Right lung (tissue), 5 donors: ENCODE data around the gene ARHGAP8. TPM values are rescaled to one million over a fixed set of nuclear protein-coding genes. Genes with fewer than 3 reads are reported as not detected.
"Not testable (repeated sequence)": the region's sequence is repeated elsewhere in the genome, so short reads cannot be mapped to it uniquely, and the experiment has no call there.

ENCODE experiments used
- DNase-seq, 2 donors: peaks; one replicate each; pipeline ENCODE4 v3.0.0-alpha.2; 2013
- polyA plus RNA-seq, 5 donors: library from polyadenylated mRNA; unstranded; fragments of 120-200 nt; gene quantifications; one replicate each; pipeline versions ENCODE4 v1.2.1 to v1.2.3, GENCODE V29; 2013; ENCODE audit warnings: inconsistent platforms in 1 of 5, low replicate concordance in 1 of 5; ENCODE audit not compliant: insufficient read length in 5 of 5, insufficient read depth in 1 of 5

Gene ARHGAP8
- polyA plus RNA-seq, 5 donors, result 23.4 to 49.7 (median 30.4) TPM

DNA sequence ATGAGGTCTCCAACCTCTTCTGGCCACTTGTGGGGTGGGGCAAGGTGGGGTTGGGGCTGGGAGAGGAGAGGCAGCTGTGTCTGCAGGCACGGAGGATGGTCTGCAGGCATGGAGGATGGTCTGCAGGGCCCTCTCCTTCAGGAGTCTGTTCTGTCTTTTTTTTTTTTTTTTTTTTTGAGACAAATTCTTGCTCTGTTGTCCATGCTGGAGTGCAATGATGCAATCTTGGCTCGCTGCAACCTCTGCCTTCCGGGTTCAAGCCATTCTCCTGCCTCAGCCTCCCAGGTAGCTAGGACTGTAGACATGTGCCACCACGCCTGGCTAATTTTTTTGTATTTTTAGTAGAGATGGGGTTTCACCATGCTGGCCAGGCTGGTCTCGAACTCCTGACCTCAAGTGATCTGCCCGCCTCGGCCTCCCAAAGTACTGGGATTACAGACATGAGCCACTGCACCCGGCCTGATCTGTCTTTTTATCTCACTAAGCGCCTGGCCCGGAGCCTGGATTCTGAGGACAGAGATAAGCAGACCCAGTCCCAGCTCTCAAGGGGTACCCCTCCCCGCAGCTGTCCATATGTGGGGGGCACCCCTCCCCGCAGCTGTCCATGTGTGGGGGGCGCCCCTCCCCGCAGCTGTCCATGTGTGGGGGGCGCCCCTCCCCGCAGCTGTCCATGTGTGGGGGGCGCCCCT is 47.7 kb downstream of the ARHGAP8 start:
- DNase-seq, result not testable (repeated sequence)

DNA sequence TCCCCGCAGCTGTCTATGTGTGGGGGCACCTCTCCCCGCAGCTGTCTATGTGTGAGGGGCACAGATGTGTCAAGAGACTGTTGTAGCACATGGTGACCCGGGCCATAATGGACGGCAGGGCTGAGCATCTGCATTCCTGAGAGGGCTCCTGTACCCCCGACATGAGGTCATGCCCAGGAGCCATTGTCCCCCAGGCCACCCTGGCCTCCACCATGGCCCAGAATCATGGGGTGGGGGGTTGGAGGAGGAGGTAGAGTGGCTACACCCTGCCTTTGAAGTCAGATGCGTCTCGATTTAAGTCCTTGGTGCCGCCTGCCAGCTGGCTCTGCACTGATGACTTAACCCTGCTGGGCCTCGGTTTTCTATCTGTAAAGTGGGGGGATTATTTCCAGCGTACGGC is 49.1 kb downstream of the ARHGAP8 start:
- no peak for DNase-seq

DNA sequence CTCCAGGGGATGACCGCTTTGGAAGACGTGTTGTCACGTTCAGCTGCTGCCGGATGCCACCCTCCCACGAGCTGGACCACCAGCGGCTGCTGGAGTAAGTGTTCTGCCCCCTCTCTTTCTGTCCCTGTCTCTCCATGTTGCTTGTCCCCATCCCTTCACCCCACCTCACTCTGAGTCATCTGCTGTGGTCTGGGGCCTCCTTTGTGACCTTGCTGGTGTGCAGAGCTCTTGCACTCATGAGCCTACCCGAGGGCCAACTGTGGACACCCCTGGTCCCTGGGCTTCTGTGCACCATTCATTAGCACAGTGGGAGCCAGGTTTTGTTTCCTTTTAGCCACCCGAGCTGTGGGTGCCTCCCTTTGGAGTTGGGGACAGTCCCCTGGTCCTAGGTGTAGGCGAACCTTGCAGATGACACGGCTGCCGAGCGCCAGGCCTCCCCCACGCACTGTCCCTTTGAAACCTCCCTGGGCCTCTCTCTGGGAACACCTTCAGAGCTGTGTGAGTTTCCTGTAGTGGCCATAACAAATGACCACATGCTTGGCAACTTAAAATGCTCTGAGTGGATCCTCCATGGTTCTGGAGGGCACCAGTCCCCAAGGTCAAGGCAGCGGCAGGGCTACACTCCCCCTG is 49.8 kb downstream of the ARHGAP8 start:
- DNase-seq, result no peak

DNA sequence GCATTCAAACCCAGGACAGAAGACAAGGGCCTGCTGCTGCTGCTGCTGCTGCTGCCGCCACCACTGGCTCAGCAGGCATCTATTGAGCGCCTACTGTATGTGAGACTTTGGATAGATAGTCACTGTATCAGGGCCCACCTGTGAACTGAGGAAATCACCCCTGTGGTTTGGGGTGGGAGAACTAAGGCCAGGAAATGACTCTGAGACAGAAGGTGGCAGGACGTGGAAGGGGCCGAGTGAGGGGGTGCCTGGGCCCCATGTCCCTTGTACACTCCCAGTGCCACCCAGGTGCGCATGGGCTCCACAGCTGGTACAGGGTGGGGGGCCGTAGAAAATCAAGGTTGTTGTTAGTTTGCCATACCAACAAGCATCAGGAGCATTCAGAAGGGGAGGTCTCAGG is 50.6 kb downstream of the ARHGAP8 start:
- no peak for DNase-seq

DNA sequence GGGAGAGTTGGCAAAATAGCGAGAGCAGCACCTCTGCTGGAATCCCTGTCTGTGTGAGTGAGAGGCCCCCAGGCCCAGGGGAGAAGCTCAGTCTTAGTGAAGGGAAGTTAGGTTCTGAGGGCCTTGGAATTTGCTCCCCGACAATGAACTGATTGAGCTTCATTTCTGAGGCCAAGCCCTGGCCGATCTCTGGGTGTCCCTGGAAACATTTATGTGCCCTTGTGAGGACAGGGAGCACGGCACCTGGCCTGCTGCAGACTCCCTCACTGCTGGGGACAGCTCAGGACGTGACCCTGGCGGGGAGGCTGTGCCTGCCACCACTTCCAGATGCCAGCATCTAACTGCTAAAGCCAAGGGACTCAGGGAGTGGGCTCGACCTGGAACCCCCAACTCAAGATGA is 52.0 kb downstream of the ARHGAP8 start:
- DNase-seq, result no peak

DNA sequence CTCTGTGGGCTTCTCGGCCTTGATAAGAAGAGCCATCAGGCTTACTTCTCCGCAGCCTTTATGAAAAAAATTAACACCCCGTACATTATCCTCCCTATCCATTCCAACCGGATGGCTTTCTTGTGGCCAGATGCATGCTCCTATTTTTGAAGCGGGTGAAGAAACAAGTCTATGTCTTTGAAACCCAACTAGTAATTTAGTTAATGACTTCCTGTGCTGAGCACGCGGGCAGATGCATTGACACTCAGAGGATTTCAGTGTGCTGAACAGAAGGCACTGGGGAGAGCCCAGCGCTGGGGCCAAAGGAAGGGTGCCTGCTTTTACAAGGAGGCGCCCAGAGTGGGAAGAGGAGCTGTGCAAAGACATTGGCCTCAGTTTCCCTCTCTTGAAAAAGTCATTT is 53.3 kb downstream of the ARHGAP8 start:
- DNase-seq, result no peak

DNA sequence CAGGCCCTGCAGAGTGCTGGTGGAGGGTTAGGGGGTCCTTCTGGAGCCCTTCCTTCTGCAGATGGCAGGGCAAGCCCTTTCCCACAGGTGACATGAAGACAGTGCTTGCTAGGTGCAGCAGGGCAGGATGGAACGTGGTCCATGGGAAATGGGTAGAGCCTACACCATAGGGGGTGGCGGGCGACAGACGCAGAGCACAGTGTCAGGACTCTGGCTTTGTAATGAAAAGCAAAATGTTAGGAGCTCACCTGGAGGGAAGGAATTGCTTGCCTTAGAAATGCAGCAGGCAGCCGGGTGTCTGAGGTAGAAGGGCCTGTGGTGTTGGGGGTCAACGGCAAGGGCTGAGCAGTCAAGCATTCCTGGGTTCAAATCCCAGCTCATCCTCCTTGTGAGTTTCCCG is 54.9 kb downstream of the ARHGAP8 start:
- no peak for DNase-seq

DNA sequence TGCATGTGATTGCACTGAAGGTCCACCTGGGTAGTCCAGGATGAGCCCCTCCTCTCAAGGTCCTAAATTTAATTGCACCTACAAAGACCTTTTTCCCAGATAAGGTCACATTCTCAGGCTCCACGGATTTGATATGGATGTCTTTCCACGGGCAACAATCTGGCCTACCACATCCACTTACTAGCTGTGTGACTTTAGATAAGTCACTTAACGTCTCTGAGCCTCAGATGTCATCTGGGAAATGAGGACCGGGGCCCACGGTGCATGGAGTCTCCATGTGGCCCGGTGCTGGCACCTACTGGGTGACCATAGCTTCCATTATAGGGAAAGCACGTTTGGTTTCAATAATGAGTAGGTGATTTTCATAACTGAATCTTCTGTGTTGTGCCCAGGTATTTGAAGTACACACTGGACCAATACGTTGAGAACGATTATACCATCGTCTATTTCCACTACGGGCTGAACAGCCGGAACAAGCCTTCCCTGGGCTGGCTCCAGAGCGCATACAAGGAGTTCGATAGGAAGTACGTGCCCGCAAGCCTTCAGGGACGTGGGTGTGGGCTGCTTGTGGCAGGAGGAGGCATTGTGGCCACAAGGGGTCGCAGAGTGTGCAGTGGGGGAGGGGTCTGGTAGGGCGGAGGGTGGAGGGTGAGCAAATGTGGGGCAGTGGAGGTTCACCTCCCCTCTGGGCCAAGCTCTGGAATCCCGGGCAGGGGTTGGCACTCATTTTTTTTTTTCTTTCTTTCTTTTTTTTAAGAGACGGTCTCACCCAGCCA is 55.7 kb downstream of the ARHGAP8 start:
- no peak for DNase-seq

DNA sequence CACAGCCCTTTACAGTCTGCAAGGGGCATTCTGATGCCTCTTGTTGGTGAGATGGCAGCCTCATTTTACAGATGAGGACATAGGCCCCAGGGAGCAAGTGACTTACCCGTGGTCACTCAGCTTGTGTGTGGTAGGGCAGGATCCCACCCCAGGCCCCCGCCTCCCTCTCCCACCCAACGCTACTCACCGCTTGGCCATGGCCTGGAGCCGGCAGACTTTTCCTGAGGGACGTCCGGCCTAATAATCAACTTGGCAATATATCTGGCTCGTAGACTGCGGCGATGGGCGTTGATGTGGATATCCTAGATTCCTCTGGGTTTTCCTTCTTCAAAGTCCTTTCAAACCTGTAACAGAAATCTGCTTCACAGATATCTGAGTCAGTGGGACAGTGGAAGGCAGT is 57.1 kb downstream of the ARHGAP8 start:
- DNase-seq, result no peak

DNA sequence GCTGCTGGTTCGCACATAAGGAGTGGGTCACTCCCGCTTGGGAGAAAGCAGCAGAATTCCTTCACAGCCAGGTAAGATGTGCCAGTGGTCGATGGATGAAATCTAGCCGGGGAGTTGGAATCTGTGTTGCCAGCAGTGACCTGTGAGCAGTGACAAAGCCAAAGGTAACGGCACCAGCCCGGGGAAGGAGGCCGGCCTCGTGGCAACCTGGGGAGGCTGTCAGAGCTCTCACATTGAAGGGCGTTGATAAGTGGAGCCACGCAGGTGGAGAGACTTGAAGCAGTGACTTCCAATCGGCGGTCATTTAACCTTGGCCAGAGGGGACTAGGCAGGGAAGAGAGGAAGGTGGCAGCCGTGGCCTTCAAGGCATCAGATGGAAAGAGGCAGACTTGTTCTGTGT is 58.8 kb downstream of the ARHGAP8 start:
- no peak for DNase-seq

DNA sequence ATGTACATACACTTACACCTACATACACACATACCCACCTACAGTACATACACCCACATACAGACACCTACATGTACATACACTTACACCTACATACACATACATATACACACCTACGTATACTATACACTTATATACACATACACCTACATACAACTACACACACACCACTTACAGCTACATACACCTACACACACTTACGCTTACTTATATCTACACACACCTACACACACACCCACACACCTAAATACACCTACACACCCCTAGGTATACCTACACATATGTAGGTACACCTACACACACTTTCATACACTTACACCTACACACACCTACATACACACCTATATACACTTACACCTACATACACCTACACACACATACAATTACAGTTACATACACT is 61.0 kb downstream of the ARHGAP8 start:
- DNase-seq, result no peak

DNA sequence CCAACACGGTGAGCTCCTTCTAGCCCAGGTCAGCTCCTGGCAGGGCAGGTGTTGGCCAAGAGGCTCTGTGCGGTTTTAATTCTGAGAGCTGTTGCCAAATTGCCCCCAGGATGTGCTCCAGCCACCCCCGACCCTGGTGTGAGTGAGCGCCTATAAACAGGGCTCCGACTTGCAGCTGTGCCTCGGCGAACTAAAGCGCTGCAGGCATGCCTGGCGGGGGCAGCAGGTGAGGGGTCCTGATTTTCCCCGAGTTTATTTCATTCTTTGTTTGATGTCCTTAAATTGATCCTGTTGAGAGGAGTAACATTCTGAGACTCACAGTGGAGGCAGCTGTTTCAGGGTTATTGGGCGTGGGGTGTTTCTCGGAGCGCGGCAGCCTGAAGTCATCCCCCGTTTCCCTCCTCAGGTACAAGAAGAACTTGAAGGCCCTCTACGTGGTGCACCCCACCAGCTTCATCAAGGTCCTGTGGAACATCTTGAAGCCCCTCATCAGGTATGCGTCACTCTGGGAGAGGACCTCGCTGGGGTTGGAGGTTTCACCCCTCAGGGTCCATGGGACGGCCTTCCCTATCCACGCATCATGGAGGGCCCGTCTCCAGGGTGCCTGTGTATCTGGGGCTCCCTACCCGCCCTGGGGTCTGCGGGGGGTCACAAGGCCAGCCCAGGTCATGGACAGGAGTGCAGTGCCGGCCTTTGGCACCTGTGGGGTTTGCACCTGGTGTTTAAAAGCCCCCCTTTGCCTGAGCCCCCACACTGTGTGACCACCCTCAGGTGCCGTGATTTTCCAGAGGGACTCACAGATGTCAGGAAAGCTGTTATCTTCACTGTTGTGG is 62.1 kb downstream of the ARHGAP8 start:
- no peak for DNase-seq

DNA sequence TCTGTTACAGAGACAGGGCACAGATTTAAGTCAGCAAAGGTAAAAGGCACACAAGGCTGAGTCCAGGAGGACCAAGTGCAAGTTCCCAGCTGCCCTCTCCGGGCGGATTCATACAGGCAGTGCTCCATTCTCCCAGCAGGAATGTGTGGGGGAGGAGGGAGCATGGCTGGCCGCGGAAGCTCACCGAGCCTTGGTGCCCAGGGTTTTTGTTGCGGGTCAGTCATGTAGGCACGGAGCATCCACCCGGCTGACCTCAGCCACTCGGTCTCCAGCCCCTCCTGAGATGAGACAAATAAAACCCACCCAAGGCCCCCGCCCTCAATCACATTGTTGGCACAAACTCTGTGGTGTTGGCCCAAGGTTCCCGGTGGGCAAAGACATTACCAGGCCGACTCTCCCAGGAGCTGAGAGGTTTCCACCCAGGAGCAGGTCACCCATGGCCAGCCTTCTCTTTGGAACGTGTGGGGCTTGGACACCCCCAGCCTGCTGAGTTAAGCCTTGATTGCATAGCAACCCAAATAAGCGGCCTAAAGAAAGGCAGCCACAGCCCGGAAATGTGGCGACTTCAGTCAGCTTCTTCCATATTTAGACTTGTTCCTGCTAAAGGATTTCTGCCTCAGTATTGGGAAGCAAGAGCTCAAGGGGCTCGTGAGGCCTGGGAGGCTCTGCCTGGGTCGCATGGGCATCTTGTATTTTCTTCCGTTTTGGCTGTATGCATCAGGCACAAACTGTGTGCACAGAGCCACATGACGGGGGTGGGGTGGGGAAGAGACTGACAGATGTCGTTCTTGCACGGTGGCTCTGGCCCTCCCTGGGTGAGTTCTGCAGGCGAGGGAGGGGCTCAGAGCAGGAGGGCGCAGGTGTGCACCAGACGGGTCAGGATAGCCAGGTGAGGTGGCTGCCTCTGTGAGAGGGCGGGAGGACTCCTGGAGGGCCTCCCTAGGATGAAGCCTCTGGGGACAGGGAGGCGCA is 63.0 kb downstream of the ARHGAP8 start:
- DNase-seq, result no peak

DNA sequence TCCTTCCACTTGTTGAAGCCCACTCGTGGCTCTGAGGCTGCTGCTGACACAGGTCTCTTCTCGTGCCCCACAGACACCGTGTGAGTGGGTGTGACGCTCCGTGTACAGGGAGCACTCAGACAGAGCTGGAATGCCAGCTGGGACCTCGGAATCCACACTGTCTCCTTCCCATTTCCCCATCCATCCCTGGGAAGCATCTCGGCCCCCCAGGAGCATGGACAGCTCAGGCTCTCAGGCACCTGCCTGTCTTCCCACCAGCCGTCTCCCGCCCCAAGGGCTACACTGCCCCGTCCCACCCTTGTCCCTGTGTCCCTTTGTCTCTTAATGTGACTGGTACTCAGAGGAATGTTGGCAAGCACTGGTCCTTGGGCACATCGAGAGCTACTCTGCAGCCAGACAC is 63.8 kb downstream of the ARHGAP8 start:
- no peak for DNase-seq

DNA sequence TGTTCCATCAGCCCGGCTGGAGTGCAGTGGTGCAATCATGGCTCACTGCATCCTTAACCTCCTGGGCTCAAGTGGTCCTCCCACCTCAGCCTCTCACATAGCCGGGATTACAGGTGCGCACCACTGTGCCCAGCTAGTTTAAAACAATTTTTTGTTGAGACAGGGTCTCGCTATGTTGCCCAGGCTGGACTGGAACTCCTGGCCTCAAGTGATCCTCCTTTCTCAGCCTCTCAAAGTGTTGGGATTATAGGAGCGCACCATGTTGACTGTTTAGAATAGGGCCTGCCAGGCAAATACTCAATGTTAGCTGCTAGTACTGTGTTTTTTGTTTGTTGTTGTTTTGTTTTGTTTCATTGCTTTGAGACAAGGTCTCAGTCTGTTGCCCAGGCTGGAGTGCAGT is 66.4 kb downstream of the ARHGAP8 start:
- DNase-seq, result no peak

DNA sequence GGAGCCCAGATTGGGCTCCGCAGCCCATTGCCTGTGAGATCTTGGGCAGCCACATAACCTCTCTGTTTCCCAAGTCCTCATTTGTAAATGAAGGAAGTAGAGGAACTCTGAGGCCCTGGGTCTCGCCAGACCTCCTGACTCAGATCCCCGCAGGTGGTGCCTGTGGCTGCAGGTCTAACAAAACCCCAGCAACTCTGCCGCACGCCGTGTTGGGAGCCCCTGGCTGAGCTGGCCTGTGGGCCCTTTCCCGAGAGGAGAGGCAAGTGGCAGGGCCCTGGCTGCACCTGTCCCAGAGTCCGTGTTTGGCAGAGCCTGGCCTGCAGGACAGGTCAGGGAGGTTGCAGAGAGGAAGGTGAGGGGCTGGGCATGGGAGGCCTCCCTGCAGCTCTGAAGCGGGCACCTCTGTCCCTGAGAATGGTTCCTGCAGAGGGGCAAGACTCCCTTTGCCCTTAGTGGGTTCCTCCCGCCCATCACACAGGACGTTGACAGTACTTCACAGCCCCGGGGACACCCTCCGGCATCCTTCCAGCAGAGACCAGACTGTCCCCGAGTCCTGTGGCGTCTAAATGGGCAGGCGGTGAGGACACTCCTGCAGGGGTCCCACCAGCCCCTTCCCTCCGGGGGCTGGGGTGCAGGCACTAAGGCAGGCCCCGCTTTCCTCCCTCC is 67.7 kb downstream of the ARHGAP8 start:
- no peak for DNase-seq

DNA sequence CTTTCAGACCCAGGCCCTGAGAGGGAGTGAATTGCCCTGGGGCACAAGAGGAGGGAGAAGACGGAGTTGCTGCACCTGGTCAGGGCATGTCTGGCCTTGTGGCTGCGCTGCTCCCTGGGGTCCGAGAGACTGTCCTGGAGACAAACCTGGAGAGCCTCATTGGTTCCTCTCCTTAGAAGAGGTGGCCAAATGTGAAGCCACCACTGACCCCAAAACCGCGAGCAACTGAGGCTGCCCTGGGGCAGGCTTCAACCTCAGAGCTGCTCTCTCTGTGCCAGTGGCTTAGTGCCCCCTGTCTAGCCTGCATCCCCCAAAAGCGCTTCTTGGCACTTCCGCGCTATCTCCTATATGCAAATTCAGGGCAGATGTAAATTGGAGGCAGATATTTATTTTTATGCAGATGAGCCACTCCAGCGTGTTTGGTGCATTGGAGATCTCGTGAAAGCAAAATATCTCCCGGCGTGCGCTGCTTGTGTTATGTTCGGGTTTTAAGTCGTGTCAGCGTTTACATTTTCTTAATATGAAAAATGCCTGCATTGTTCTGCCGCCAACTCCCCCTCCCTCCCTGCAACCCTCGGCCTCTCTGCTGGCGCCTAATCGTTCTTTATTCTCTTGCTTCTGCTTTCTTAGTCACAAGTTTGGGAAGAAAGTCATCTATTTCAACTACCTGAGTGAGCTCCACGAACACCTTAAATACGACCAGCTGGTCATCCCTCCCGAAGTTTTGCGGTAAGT is 69.5 kb downstream of the ARHGAP8 start:
- peak; percentile 31 to 51 for DNase-seq

DNA sequence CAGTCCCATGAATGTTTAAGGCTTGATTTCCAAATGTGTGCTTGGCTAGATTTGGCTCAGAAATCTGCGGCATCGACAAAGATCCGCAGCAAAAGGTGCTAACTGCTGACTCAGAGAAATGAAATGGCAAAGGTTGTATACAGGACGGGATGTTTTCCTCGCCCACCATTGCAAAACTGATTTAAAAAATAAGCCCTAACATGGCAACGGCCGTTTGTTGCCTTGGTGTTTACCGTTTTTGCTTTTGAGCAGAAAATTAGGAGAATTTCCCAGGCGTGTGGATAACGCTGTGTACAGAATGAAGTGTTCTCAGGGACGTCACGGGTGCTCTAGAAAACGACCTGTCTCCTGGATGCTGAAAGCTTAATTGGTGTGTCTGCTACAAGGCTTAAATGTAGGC is 70.2 kb downstream of the ARHGAP8 start:
- DNase-seq, result peak; percentile 45 to 55

DNA sequence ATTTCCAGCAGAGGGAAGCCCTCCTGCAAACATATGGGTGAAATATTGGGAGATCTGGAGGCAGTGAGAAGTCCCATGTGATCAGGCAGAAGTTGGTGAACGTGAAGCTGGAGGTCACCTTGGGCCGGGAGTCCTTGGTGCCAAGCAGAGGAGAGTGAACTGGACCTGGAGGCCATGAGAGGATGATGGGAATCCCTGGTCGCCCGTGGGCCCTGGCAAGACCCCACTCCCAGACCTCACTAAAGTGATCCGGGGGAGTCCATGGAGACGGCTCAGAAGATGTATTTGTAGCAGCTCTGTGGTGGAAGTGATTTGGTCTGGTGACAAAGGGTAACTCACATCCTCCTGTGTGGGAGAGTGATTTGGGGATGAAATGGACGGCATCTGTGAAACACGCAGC is 71.0 kb downstream of the ARHGAP8 start:
- no peak for DNase-seq

DNA sequence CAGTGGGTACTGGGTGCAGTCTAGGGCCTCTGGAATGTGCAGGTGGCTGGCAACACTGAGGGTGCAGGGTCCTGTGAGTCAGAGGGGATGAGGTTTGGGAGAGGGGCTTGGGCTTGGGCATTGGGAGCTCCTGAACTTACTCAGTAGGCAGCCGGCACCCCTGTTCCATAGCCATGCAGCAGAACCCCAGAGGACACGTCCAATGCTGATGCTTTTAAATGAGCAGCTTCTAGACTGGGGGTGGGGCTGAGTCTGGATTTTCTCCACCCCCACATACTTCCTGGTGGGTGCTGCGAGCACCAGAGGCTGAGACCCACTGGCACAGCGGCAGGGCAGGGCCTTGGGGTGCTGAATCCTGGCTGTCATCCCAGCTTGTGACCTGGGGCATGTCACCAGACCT is 71.4 kb downstream of the ARHGAP8 start:
- no peak for DNase-seq
